Stimulated activated naive CD8-positive, alpha-beta T cell treated with anti-CD3 and anti-CD28 coated beads, Interleukin-15, Interleukin-2, amounts not matched to agents 100 U/mL and 50 U/mL, for 24 hours (primary cell): ENCODE data around the gene SHISA6.

ENCODE experiments used
- ATAC-seq: fragments of 150-1000 bp; cut with Tn5 transposase; one replicate; pipeline ENCODE4 v1.10.0; 2021
- DNase-seq: peaks from one replicate; pipeline ENCODE4 v3.0.0; 2021

The SHISA6 gene

DNA sequence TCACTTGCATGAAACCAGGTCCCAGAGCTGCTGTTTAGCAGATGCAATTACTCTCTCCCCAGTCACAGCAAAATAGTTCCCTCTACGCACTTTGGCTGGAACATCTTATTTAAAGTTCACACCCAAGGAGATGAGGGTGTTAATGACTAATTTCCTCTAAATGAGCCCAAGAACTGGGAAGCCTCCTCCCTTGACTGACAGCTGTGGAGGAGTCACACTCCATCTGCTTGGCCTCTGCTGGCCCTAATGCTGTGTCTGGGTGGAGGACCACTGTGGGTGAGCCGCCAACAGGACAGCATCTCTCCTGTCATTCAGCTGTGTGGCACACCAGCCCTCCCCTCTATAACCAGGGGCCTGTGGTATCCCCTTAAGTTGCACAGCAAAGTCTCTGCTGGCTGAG, 115.4 kb downstream of the SHISA6 start:
- DNase-seq (no peak), ATAC-seq (no peak)

DNA sequence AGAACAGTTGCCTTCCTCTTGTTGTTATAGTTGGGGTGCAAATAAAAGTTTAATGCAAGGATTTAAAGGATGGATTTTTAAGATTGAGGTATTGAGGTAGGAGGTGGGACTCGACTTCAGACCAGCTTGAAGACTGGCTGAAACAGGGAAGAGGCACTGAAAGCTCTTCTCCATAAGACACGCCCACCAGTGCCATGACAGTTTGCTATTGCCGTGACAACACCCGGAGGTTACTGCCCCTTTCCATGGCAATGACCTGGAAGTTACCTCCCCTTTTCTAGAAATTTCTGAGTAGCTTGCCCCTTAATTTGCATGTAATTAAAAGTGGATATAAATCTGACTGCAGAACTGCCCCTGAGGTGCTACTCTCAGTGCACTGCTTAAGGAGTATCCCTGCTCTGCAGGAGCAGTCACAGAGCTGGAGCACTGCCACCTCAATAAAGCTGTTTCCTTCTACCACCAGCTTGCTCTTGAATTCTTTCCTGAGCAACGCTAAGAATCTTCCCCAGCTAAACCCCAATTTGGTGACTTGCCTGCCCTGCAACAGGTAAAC, 122.6 kb downstream of the SHISA6 start:
- DNase-seq = no peak
- ATAC-seq = no peak

DNA sequence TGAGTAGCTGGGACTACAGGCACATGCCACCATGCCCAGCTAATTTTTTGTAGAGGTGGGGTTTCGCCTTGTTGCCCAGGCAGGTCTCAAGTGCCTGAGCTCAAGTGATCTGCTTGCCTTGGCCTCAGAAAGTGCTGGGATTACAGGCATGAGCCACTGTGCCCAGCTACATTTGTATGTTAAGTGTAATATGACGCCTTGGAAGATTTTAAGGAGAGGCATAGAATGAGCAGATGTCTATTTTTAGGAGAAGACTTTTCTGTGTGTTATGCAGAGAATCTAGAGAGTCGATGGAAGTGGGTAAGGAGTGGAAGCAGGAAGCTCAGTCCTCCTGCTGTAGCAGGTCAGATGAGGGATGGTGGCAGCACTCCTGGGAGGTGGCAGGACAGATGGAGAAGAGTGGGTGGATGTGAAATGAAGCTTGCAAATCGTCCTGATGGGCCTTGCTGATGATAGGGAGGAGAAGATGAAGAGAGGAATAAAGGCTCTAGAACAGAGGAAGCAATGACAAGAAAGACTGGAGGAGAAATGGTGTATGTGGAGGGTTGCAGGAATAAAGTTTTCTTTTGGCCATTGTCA, 125.3 kb downstream of the SHISA6 start:
- ATAC-seq (no peak), DNase-seq (no peak)

DNA sequence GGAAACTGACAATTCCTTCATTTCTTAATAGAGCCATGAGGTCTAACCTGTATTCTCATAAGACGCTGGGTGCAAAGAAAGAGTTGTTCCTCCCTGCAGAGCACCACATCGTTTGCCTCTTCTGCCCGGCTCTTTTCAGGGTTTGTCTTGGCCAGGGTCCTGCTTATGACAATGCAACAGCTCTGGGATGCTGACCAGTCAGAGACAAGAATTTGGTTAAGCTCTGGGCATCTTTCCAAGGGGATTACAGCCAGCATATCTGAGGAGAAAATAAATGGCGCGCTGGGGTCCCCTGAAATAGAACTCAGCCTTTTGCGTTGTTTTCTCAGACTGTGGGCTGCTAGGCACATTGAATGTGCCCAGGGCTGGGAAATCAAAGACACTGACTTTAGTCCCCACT, 128.6 kb downstream of the SHISA6 start:
- no peak for ATAC-seq
- no peak for DNase-seq

DNA sequence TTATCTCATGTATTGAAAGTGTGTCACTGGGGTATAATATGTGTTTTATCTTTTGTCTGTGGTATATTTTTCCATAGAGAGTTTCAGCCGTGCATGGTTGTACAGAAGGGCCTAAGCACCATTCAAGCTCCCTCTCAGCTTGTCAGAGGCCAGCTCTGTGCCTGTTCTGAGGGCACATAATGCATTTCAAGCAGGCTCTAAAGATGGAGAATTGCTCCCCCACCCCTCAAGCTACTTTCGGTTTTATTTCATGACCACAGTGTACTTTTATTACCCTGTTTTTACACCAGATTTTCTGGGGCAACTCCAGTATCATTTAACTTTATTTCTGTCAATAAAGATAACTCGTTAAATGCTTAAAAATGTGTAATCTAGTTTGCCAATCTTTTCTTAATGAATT, 131.7 kb downstream of the SHISA6 start:
- DNase-seq (no peak), ATAC-seq (no peak)

DNA sequence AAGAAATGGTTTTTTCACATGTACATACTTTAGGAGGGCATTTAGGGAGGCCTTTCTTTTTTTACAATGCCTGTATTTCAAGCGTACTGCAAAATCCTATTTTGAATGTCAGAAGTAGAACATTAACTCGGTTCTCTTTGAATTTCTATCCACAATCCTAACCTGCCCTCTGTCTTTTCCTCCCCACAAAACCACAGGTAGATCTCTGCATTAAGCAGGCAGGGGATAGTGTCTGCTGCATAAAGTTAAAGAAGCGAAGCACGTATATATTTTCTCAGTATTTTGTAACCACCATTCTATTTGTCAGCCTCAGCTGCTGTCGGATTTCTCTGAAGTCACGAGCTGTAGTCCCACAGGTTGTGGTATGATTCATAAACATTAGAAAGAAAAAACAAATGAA, 137.5 kb downstream of the SHISA6 start:
- ATAC-seq = no peak
- DNase-seq = no peak

DNA sequence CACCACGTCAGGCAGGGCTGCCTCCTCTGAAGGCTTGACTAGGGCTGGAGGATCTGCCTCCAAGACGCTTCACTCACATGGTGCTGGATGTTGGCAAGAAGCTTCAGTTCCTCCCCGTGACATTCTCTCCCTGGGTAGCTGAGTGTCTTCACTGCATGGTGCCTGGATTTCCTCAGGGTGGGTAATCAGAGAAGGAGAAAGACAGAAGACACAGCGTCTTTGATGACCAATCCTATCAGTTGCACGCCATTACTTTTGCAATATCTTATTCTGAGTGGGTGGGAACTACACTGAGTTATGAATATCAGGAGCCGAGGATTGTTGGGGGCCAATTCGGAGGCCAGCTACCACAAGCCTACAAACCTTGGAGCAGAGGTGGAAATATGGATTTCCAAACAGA, 139.7 kb downstream of the SHISA6 start:
- DNase-seq = no peak
- ATAC-seq = no peak

DNA sequence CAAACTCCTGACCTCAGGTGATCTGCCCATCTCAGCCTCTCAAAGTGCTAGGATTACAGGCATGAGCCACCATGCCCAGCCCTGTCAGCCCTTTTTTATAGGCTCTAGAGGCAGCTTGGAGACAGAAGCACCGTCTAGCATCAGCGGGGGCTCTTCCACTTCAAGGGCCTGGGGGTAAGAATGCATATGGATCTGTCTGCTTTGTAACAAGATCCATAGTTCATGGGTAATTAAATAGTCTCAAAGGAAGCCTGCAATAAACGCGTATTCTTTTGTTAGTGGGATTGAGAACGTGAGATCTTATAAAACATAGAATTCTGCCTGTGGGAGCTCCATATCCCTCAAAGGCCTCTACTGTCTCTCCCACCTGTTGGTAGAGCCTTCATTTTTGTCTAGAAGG, 142.1 kb downstream of the SHISA6 start:
- ATAC-seq (no peak), DNase-seq (no peak)

DNA sequence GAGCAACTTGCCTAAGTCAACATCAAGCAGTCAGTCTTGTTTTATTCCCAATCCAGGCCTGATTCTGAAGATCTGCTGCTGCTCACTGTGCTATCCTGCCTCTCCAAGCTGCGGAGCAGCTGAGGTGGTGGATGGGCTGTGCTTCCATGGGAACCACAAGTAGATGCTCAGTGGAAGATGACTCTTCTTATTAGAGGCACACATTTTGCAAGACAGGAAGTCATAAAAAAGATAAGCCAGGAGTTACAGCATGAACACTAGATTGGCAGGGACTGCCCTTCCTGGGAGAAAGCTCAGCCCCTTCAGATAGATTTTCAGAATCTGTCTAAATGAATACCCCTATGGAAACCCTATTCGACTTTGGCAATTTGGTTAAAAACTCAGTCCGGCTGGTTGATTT, 143.1 kb downstream of the SHISA6 start:
- DNase-seq = no peak
- no peak for ATAC-seq

DNA sequence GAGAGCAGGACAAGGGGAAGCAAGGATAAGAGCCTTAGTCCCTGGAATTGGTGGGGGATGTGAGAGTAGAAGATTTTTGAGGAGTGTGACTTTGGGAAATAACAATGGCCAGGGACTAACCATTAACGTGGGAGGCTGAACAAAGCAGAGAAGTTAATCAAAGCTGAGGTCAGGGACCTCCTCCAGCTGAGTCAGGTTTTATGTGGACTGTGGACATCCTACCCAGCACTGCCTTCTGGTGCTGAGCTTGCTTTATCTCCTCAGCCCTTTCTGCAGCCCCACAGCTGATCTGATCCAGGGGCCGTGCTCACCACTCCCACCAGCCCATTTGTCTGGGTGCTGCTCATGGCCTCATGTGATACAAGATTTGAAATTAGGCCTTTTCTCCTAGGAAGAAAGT, 146.6 kb downstream of the SHISA6 start:
- ATAC-seq (no peak), DNase-seq (no peak)

DNA sequence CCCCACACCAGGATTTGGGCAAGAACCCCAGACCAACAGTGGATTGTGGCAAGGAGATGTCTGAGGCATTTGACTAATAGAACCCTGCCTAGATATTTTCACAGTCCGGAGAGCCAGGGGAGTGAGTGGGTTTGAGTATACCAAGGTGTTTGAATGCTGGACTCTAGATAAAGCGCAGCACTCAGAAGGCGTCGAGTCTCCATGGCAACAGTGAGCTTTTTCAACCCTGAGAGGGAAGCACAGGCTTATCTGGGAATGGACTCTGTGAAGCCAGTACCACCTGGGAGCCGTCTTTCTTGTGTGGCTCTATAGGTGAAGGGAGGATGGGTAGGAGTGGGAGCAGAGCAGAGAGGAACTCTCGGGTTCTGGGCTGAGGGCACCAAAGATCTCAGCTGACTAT, 147.0 kb downstream of the SHISA6 start:
- ATAC-seq (no peak), DNase-seq (no peak)

DNA sequence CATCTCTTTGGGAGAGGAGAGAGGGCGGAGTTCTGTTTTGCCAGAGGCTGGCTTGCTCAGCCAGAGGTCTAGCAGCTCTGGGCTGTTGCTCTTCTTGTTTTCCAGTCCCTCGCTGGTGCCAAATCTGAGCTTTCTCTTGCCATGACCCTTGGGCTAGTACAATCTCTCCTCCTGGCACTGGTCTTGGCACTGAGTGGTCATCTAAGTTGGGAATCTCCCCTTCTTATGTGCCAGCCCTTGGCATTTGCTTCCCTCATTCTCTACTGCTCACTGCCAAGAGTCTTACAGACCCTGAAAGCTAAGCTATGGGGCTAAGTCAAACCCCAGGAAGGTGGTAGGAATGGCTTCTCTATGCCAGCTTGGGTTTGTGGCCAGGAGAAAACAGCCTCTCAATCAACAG, 148.6 kb downstream of the SHISA6 start:
- DNase-seq (no peak), ATAC-seq (no peak)

DNA sequence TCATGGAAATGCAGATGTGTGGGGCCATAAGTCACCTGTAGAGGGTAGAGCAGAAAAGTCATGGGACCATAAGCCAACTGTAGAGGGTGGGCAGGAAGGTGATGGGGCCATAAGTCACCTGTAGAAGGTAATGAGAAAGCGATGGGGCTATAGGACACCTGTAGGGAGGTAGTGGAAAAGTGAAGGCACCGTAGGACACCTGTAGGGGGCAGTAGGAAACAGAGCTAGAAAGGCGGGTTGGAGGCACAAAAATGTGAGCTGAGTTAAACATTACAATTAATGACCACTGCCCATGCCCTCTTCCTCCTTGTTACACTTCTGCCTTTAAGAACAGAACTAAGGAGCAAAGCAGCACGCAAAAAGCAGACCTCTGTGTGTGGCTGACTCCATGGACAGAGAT, 150.1 kb downstream of the SHISA6 start:
- DNase-seq = no peak
- ATAC-seq = no peak

DNA sequence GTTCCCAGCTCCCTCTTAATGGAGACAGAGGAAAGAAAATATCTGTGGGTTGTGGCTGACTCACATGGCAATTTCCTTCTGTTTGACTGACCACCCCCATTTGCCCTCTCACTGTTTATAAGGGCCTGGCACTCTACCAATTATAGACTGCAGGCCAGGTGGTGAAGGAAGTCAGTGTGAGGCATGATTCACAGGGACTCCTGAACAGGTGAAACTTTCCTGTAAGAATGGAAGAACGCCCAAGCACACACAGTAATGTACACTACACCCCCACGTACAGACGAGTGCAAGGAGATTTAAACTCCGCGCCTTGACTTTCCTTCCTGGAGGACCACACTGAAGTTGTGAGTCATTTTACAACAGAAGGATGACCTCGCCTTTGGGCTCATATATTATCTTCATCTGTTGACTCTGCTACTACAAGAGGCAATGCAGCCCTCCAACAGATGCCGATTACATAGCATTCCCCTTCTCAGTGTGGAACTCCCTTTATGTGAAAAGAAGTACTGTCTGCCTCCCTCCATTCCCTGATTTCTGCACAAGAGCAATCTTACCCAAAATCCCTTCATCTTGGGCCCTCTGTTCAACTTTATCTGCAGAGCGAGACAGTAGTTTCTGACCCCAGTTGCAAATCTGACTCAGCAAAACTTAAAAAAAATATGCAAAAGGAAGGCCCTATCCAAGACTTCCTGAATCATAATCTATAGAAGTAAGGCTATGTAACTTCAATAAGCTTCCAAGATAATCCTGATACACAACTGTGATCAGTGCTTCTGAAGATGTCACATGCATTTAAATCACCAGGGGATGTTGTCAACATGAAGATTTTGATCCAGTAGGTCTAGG, 163.6 kb downstream of the SHISA6 start:
- DNase-seq (no peak), ATAC-seq (no peak)

DNA sequence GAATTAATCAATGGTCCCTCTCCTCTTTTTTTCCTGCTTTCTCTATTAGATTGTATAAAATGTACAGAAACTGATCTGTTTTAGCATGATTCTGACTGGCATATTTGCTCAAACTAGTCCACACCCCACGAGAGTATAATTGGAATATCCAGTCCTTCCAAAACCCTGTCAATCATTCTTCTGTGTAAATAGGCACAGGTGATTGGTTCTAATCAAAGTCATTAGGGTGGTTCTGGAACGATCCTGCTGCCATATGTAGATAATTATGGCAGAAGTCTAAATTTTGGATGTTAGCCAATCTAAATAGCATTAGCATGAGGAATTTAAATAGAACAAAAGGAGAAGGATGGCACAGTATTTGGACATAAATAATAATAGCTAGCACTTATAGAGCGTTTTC, 165.7 kb downstream of the SHISA6 start:
- no peak for ATAC-seq
- DNase-seq = no peak

DNA sequence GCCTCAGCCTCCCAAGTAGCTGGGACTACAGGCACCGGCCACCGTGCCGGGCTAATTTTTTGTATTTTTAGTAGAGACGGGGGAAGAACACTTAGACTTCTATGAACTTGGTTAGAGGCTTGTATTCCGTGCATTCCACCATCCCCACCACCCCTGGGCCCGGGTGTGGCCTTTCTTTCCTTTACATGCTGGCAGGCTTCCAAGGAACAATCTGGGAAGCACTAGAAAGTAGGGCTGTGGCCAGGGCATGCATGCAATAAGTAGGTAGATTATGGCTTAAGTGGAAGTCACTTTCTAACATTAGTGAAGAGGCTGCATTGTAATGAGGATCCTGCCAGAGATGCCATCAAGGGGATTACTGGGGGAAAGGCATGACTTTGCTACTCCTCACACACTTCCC, 171.6 kb downstream of the SHISA6 start:
- DNase-seq (no peak), ATAC-seq (no peak)

DNA sequence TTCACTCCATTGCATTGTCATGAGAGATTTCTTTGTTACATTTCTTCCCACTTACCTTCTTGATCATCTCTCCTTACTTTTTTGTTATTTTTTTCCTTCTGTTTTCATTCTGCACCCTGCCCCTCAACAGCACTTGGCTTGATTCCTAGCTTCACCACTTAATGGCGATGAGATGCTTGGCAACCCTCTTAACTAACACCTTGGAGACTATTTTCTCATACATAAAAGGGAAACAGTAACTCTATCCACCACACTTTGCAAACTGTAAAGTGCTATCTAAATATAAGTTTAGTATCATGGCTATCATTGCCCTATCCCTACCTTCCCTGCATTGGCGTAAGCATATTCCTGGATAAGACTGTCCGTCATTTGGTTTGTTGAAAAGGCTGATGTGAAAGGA, 177.3 kb downstream of the SHISA6 start:
- DNase-seq (no peak), ATAC-seq (no peak)

DNA sequence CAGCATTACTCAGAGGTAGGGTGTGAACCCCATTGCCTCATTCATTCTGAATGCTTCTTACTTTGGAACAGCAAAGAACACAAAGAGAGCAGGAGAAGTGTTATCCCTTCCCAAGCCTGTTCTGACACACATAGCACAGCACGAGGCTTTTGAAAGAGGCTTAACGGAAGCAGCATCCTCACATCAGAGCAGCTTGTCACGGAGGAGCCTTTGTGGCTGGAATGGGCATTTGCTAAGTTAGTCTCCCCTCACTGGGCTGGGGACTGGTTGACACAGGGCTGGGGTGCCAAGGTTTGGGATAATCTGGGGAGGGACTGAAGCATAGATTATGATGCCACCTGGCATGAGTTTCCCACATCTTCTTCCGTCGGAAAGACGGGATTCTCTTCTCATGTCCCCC, 189.7 kb downstream of the SHISA6 start:
- DNase-seq (no peak), ATAC-seq (no peak)

DNA sequence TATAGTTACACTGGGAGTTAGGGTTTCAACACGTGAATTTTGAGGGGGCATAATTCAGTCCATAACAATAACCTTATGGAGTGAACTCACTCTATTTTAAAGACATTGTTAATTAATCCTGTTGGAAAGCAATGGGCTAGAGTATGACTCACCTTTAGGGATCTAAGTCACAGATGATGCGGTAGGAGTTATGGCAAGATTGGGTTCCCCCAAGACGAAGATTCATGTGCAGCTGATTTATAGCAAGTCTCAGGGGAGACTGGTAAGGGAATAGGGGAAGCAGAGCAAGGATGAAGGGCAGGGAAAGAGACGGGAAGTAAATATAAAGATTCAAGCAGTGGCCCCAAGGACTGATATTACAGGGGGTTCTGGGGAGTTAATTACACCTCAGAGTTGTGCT, 197.7 kb downstream of the SHISA6 start:
- no peak for DNase-seq
- ATAC-seq = no peak

DNA sequence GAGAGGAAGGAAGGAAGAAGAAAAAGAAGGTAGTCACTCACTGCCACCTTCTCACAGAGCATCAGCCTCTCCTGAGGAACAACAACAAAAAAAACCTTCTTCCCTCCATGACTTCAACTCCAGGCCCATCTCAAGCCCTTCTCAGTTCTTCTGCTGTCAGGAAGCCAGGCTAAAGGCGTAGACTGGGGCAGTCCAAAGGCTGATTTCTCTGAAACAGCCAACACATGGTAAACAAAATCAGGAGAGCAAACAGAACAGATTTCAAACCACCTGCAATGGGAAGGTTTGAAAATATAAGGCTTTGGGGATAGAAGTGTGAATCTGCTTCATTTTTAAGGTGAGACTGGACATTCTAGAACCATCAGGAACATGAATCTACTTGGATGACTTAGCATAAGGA, 200.0 kb downstream of the SHISA6 start:
- ATAC-seq (no peak), DNase-seq (no peak)

DNA sequence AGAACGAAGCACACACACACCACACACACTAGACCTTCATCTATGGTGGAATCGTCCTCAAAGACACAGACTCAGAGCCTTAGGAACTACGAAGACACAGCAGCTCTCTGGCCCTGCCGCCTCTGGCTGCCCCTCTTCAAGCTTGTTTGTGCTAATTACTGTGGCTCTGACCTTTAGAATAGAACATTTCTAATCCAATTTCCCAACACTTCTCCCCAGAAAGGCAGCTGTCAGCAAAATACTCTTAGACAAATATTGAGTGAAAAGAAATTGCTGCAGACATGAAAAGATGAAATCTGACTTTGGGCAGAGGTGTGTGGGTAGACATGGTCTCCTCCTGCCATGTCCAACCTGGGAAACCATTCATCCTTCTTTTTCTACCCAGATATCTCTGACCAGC, 205.3 kb downstream of the SHISA6 start:
- ATAC-seq (no peak), DNase-seq (no peak)

DNA sequence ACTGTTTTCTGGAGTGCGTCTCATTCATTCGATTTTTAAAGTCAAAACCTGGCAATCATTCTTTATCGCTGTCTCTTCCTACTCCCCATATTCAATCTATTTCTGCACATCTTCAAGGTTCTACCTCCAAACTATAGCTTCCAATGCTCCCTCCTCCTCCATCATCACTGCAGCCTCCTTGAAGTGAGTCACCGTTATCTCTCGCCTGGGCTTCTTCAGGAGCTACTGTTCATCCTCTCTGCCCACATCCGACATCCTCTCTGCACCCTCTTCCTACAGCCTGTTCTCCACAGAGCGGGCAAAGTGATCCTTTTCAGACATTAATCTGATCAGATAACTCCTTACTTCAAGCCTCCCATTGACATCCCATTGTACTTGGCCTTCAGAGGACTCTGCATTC, 213.1 kb downstream of the SHISA6 start:
- no peak for DNase-seq
- ATAC-seq = no peak

DNA sequence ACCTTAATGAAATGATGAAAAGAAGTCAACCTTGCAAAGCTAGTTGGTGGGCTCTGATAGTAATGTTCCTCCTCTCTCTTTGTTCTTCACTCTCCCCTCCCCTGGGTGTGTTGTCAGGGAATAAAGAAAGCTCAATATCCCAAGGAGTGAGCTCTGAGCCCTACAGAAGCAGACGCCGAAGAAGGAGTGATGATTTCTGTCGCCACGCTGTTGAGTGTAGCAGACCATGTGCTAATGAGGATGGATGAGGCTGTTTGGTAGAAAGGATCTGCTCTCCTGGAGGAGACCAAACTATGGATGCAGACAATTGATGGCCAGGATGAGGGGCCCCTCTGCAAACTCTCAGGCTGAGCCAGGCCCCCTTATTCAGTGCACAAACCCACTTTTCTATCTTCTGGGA, 217.3 kb downstream of the SHISA6 start:
- ATAC-seq (no peak), DNase-seq (no peak)

DNA sequence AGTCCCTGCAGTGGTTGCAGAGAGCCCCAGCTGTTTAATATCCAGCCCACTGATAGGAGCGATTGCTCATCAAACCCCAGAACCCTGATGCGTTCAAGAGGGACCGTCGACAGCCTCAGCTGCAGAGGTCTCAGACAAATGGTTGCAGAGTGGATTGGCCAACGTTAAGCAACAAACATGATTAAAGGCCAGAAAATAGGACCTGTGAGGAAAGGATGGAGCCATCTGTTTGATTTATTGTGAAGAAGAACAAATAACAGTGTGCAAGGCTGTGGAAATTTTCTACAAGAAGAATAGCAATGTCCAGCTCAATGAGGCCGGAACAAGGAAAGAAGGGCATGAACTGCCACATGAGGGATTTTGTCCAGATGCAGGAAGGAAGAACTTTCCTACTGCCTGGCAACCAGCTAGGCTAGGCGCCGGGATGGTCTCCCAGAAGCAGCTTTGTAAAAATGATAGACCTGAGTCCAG, 218.9 kb downstream of the SHISA6 start:
- DNase-seq (no peak), ATAC-seq (no peak)
